Osteoblast (primary cell): Measurements from ENCODE around the gene RIN3. TPM values are rescaled to one million over a fixed set of nuclear protein-coding genes. Genes with fewer than 3 reads are reported as not detected.

Experiments used
- DNase-seq: peaks from one replicate; pipeline ENCODE4 v3.0.0; 2011; ENCODE audit warnings: low spot score, mixed read lengths; ENCODE audit not compliant: insufficient read length; ENCODE audit errors: missing footprints
- H2AFZ ChIP-seq: 2 replicates; pipeline ENCODE4 v1.6.0; 2011; ENCODE audit warnings: mild to moderate bottlenecking, low read length
- H3K27ac ChIP-seq: 2 replicates; pipeline ENCODE4 v1.5.1; 2011; ENCODE audit warnings: mild to moderate bottlenecking, low read depth, low read length, moderate library complexity
- H3K27me3 ChIP-seq: 2 replicates; pipeline ENCODE4 v1.6.0; 2012; ENCODE audit warnings: mild to moderate bottlenecking, control low read depth, inconsistent platforms, low read length, moderate library complexity; ENCODE audit not compliant: insufficient read depth
- H3K36me3 ChIP-seq: 2 replicates; pipeline ENCODE4 v1.5.1; 2011; ENCODE audit warnings: mild to moderate bottlenecking, low read length, control low read depth, moderate library complexity; ENCODE audit not compliant: insufficient read depth
- H3K4me1 ChIP-seq: 2 replicates; pipeline ENCODE4 v1.5.1; 2011; ENCODE audit warnings: mild to moderate bottlenecking, low read length, control low read depth, moderate library complexity; ENCODE audit not compliant: insufficient read depth
- H3K4me2 ChIP-seq: 2 replicates; pipeline ENCODE4 v1.6.0; 2011; ENCODE audit warnings: mild to moderate bottlenecking, low read length; ENCODE audit not compliant: insufficient read depth
- H3K4me3 ChIP-seq: fragments of 200-600 bp; sonication (generic); 3 replicates; pipeline ENCODE4 v1.5.1; 2012; ENCODE audit warnings: mild to moderate bottlenecking, low read length, inconsistent platforms; ENCODE audit not compliant: insufficient read depth
- H3K79me2 ChIP-seq: 2 replicates; pipeline ENCODE4 v1.6.0; 2012; ENCODE audit warnings: mild to moderate bottlenecking, low read length, control low read depth, inconsistent platforms; ENCODE audit not compliant: insufficient read depth
- H3K9me3 ChIP-seq: 2 replicates; pipeline ENCODE4 v1.5.1; 2011; ENCODE audit warnings: low read depth, low read length, control low read depth
- H4K20me1 ChIP-seq: 2 replicates; pipeline ENCODE4 v1.6.0; 2012; ENCODE audit warnings: mild to moderate bottlenecking, low read length, control low read depth; ENCODE audit not compliant: insufficient read depth
- total RNA-seq: library from RNA; depleted of rRNA; stranded (reverse); fragments of >200 nt; gene quantifications from 2 replicates; pipeline ENCODE4 v1.2.3, GENCODE V29; 2012
- TF ChIP-seq, protein P1 (sequence below): IDR thresholded peaks from 2 replicates; pipeline ENCODE4 v1.5.1; 2011; ENCODE audit warnings: mild to moderate bottlenecking, low read depth, low read length, moderate library complexity; ENCODE audit errors: extremely low read depth

Gene RIN3
- total RNA-seq, 1 donor, result 7.6 TPM

DNA sequence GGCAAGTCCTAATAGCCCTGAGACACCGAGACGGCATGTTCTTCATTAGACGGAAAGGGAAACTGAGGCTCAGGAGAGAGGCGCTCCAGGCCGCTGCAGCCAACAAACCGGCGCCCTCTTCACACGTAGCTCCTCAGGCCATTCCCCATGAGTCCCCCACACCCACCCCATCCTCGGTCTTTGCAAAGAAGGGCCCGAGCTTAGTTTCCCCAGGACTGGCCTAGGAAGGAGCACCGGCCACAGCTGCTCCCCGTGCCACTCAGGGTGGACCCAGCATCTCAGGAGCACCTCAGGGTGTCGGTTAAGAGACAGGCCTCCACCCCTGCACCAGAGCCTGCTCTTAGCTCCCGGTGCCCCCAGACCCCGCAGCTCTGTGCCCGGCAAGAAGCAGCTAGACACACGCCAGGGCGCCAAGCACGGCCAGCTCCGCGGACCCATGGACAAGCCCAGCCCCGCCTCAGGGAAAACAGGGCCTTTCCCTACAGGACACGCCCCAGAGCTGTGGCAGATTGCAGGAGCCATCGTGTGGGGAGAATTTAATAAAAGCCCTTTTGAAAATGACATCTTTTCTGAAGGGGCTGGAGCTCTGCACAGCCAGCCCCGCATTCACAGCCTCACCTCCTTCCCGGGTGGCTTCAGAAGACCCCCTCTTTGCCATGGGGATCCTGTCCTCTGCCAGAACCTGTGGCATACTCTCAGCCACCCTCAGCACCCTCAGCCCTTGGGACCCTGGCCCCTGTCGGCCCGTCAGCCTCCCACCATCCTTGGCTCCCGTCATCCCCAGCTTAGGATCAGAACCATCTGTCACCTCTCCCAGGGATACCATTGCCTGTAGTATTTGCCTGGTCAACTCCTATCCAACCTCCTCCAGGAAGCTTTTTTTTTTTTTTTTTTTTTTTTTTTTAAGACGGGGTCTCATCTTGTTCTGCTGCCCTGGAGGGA, 175.1 kb downstream of the RIN3 start:
- Histone ChIP-seq H3K4me2 (no peak overlapping the region), H3K4me1 (peaks cover 11% of the 10 kb centered on the region), H3K4me3 (no peak overlapping the region), H2AFZ (no peak overlapping the region), H3K27ac (no peak overlapping the region), H4K20me1 (peaks cover 2% of the 10 kb centered on the region), H3K79me2 (no peaks in the 10 kb centered on the region), H3K27me3 (no peaks in the 10 kb centered on the region), H3K36me3 (peaks cover 3% of the 10 kb centered on the region), H3K9me3 (no peaks in the 10 kb centered on the region)
- no peak for DNase-seq
- TF ChIP-seq, protein P1, sequence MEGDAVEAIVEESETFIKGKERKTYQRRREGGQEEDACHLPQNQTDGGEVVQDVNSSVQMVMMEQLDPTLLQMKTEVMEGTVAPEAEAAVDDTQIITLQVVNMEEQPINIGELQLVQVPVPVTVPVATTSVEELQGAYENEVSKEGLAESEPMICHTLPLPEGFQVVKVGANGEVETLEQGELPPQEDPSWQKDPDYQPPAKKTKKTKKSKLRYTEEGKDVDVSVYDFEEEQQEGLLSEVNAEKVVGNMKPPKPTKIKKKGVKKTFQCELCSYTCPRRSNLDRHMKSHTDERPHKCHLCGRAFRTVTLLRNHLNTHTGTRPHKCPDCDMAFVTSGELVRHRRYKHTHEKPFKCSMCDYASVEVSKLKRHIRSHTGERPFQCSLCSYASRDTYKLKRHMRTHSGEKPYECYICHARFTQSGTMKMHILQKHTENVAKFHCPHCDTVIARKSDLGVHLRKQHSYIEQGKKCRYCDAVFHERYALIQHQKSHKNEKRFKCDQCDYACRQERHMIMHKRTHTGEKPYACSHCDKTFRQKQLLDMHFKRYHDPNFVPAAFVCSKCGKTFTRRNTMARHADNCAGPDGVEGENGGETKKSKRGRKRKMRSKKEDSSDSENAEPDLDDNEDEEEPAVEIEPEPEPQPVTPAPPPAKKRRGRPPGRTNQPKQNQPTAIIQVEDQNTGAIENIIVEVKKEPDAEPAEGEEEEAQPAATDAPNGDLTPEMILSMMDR, result no peak

DNA sequence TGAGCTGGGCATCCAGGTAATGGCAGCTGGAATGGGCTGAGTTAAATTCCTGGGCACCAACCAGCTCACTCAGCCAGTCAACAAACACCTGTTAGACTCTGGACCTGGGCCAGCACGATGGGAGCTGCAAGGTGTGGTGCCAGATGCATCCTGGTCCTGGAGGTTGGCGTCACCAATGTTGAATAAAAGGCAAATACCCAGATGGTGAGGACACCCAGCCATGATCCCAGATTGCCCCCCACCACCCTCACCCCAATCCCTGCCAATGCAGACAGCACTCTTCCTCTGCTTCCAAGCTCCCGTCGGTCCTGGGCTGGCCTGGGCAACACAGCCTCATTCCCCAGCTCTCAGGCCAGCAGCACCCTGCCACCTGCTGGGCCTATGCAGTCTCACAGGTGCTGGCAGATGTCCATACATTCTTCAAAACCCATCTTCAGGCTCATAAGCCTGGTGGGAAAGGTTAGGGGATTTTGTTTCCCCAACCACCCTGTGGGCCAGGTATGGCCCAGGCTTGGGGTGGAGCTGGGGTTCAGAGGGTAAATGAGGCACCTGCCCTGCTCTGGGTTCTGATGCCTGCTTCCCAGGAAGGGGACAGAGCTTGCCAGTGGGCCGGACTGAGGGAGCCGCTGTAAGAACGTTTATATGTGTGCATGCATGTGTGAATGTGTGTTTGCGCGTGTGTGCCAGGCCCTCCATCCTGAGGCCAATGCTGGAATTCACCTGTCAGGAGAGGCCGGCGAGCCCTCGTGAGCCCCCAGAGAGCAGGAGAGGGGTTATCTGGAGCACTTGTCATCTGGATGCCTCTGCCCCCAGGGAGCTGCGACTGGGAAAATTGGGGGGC, 176.8 kb downstream of the RIN3 start:
- Histone ChIP-seq H3K4me2 (no peak overlapping the region), H3K4me3 (no peak overlapping the region), H3K36me3 (peaks cover 3% of the 10 kb centered on the region), H3K4me1 (peaks cover 11% of the 10 kb centered on the region), H3K79me2 (no peaks in the 10 kb centered on the region), H3K27ac (no peak overlapping the region), H4K20me1 (peaks cover 2% of the 10 kb centered on the region), H3K27me3 (peaks cover 6% of the 10 kb centered on the region), H3K9me3 (no peaks in the 10 kb centered on the region), H2AFZ (no peak overlapping the region)
- TF ChIP-seq, protein P1, result peak; percentile 59
- DNase-seq, result peak; percentile 93

DNA sequence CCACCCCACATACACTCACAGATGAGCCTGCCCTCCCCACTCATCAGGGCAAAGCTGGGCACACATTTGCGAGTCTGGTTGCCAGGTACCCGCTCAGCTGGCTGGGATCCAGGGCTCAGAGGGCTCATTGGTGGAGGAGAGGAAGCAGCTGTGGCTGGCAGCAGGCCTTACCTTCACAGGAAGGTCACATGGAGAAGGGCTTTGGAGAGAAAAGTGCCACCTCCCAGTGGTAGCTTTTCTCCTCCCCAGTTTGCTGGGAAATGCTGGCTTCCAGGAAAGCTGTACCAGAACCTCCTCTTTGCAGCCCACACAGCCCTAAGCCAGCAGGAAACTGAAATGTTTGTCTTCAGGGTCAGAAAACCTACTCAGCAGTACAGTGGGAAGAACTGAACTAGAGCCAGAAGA, 179.2 kb downstream of the RIN3 start:
- H3K79me2 ChIP-seq, result no peaks in the 10 kb centered on the region
- DNase-seq, result peak; percentile 89

More for the DNA sequence above, 179.2 kb downstream of the RIN3 start:
- Histone ChIP-seq H3K9me3 (no peaks in the 10 kb centered on the region), H2AFZ (peak overlapping the region; percentile 62), H3K4me3 (peak overlapping the region; percentile 40), H3K27me3 (peaks cover 6% of the 10 kb centered on the region), H4K20me1 (peaks cover 2% of the 10 kb centered on the region), H3K4me2 (peak overlapping the region; percentile 43), H3K4me1 (peaks cover 11% of the 10 kb centered on the region), H3K27ac (no peak overlapping the region), H3K36me3 (peaks cover 3% of the 10 kb centered on the region)
- TF ChIP-seq, protein P1, result no peak
